ENCODE data around the gene KCNH1. TPM values are rescaled to one million over a fixed set of nuclear protein-coding genes. Genes with fewer than 3 reads are reported as not detected.

The KCNH1 gene
- total and polyA plus RNA-seq, 2 experiments from 2014 or later, result 0.03 to 0.17 TPM

GRCh38 chr1:210905365-210905904 is 228.5 kb downstream of the KCNH1 start:
- H2AFZ ChIP-seq, result no peak overlapping the region
- no peaks in the 10 kb centered on the region for H3K79me2 ChIP-seq
- no peaks in the 10 kb centered on the region for H3K36me3 ChIP-seq (replicated peaks; ENCODE audit: insufficient read depth, low read depth)
- no peaks in the 10 kb centered on the region for H3K9me3 ChIP-seq (ENCODE audit: low read depth)
- H3K27ac ChIP-seq, result no peak overlapping the region
- no peak for TF ChIP-seq EZH2phosphoT487 (IDR thresholded peaks at IDR 0.05; ENCODE audit: low read depth, severe bottlenecking, unreplicated experiment)
- TF ChIP-seq CTCF (IDR thresholded peaks at IDR 0.05; ENCODE audit: poor library complexity), result no peak
- TF ChIP-seq EZH2 (IDR thresholded peaks at IDR 0.05; ENCODE audit: borderline replicate concordance), result no peak
- H3K4me2 ChIP-seq, result no peak overlapping the region
- no peak for DNase-seq (ENCODE audit: low spot score)
- H4K20me1 ChIP-seq (ENCODE audit: insufficient read depth, poor library complexity, severe bottlenecking), result no peaks in the 10 kb centered on the region
- no peaks in the 10 kb centered on the region for H3K4me1 ChIP-seq (ENCODE audit: insufficient read depth)
- WGBS (ENCODE audit: low lambda C conversion rate, missing lambda C conversion rate), result 58% methylated on average over 4 of the region's 4 CpGs
- H3K4me3 ChIP-seq, result no peak overlapping the region
- no peaks in the 10 kb centered on the region for H3K9me2 ChIP-seq (replicated peaks; ENCODE audit: insufficient read depth)
- H3K27me3 ChIP-seq, result no peaks in the 10 kb centered on the region

- H3K4me1 ChIP-seq (ENCODE audit: insufficient read depth), result no peaks in the 10 kb centered on the region
- no peaks in the 10 kb centered on the region for H3K36me3 ChIP-seq (replicated peaks; ENCODE audit: insufficient read depth, low read depth)
- no peak overlapping the region for H3K4me3 ChIP-seq
- H3K27me3 ChIP-seq, result no peaks in the 10 kb centered on the region
- no peaks in the 10 kb centered on the region for H3K9me2 ChIP-seq (replicated peaks; ENCODE audit: insufficient read depth)
- no peaks in the 10 kb centered on the region for H3K79me2 ChIP-seq
- no peaks in the 10 kb centered on the region for H4K20me1 ChIP-seq (ENCODE audit: insufficient read depth, poor library complexity, severe bottlenecking)
- WGBS (ENCODE audit: low lambda C conversion rate, missing lambda C conversion rate), result 82% methylated on average over 8 of the region's 8 CpGs
- TF ChIP-seq EZH2phosphoT487 (IDR thresholded peaks at IDR 0.05; ENCODE audit: low read depth, severe bottlenecking, unreplicated experiment), result no peak
- no peak for TF ChIP-seq CTCF (IDR thresholded peaks at IDR 0.05; ENCODE audit: poor library complexity)
- no peak for TF ChIP-seq EZH2 (IDR thresholded peaks at IDR 0.05; ENCODE audit: borderline replicate concordance)
- H3K27ac ChIP-seq, result no peak overlapping the region
- no peak overlapping the region for H2AFZ ChIP-seq
- no peak for DNase-seq (ENCODE audit: low spot score)
- no peak overlapping the region for H3K4me2 ChIP-seq
- H3K9me3 ChIP-seq (ENCODE audit: low read depth), result no peaks in the 10 kb centered on the region
Measured at GRCh38 chr1:210901981-210902770, 231.8 kb downstream of the KCNH1 start.

- no peak overlapping the region for H3K4me3 ChIP-seq
- WGBS (ENCODE audit: low lambda C conversion rate, missing lambda C conversion rate), result 78% methylated on average over 2 of the region's 2 CpGs
- no peak overlapping the region for H3K27ac ChIP-seq
- H3K36me3 ChIP-seq (replicated peaks; ENCODE audit: insufficient read depth, low read depth), result no peaks in the 10 kb centered on the region
- H3K4me2 ChIP-seq, result no peak overlapping the region
- H3K79me2 ChIP-seq, result no peaks in the 10 kb centered on the region
- TF ChIP-seq EZH2phosphoT487 (IDR thresholded peaks at IDR 0.05; ENCODE audit: low read depth, severe bottlenecking, unreplicated experiment) (no peak), EZH2 (IDR thresholded peaks at IDR 0.05; ENCODE audit: borderline replicate concordance) (no peak), CTCF (IDR thresholded peaks at IDR 0.05; ENCODE audit: poor library complexity) (no peak)
- no peaks in the 10 kb centered on the region for H3K9me3 ChIP-seq (ENCODE audit: low read depth)
- DNase-seq (ENCODE audit: low spot score), result no peak
- H3K27me3 ChIP-seq, result no peaks in the 10 kb centered on the region
- no peaks in the 10 kb centered on the region for H3K4me1 ChIP-seq (ENCODE audit: insufficient read depth)
- H2AFZ ChIP-seq, result no peak overlapping the region
- H4K20me1 ChIP-seq (ENCODE audit: insufficient read depth, poor library complexity, severe bottlenecking), result no peaks in the 10 kb centered on the region
- H3K9me2 ChIP-seq (replicated peaks; ENCODE audit: insufficient read depth), result no peaks in the 10 kb centered on the region
Measured at GRCh38 chr1:210900820-210901219, 233.1 kb downstream of the KCNH1 start.
